HepG2 (cell line): ENCODE measurements around the gene NEDD4L. TPM values are rescaled to one million over a fixed set of nuclear protein-coding genes. Genes with fewer than 3 reads are reported as not detected.

ENCODE experiments used
- BRF2 ChIP-seq: sonication (generic); formaldehyde crosslinking; IDR thresholded peaks from 2 replicates; pipeline ENCODE4 v1.8.1; 2022; ENCODE audit warnings: mild to moderate bottlenecking, missing genetic modification reagents
- EP300 ChIP-seq, 3 experiments: sonication (generic) in 1 of 3; formaldehyde crosslinking in 1 of 3; IDR thresholded peaks; 2 replicates each; pipeline versions ENCODE4 v1.5.1 to v1.6.1; 2011 to 2020; ENCODE audit warnings: low read depth in 2 of 3, low read length in 2 of 3, borderline replicate concordance in 1 of 3, improper control_type of control experiment in 1 of 3, mild to moderate bottlenecking in 1 of 3, missing genetic modification reagents in 1 of 3, moderate library complexity in 1 of 3
- FOXO1 ChIP-seq: sonication (generic); formaldehyde crosslinking; IDR thresholded peaks from 2 replicates; pipeline ENCODE4 v1.4.0; 2020; ENCODE audit warnings: missing genetic modification reagents
- GLI4 ChIP-seq: sonication (generic); formaldehyde crosslinking; IDR thresholded peaks from 2 replicates; pipeline ENCODE4 v1.5.1; 2020; ENCODE audit warnings: missing genetic modification reagents, mild to moderate bottlenecking, moderate library complexity, borderline replicate concordance
- HMGXB3 ChIP-seq: sonication (generic); formaldehyde crosslinking; IDR thresholded peaks from 2 replicates; pipeline ENCODE4 v1.4.0; 2020; ENCODE audit warnings: missing genetic modification reagents, borderline replicate concordance
- JUN ChIP-seq: sonication (generic); formaldehyde crosslinking; IDR thresholded peaks from 2 replicates; pipeline ENCODE4 v1.4.0; 2020; ENCODE audit warnings: mild to moderate bottlenecking, missing genetic modification reagents
- KMT2A ChIP-seq: sonication (generic); formaldehyde crosslinking; IDR thresholded peaks from 2 replicates; pipeline ENCODE4 v1.4.0; 2020; ENCODE audit warnings: missing genetic modification reagents
- PATZ1 ChIP-seq: sonication (generic); formaldehyde crosslinking; IDR thresholded peaks from 2 replicates; pipeline ENCODE4 v1.4.0; 2020; ENCODE audit warnings: missing genetic modification reagents
- SAFB2 ChIP-seq: sonication (generic); formaldehyde crosslinking; IDR thresholded peaks from 2 replicates; pipeline ENCODE4 v1.5.1; 2020; ENCODE audit warnings: missing genetic modification reagents, low read depth, mild to moderate bottlenecking, borderline replicate concordance
- SOX13 ChIP-seq, 3 experiments: fragments of 450-650 bp in 1 of 3; sonication (generic) in 1 of 3; formaldehyde crosslinking in 1 of 3; IDR thresholded peaks in 2 of 3; conservative IDR thresholded peaks in 1 of 3; 2 replicates each; pipeline versions ENCODE4 v1.5.0 to v1.6.1; 2016 to 2020; ENCODE audit warnings: antibody characterized with exemption in 1 of 3, mild to moderate bottlenecking in 1 of 3, missing compliant biosample characterization in 1 of 3, missing genetic modification reagents in 1 of 3, moderate library complexity in 1 of 3
- TOPORS ChIP-seq: sonication (generic); formaldehyde crosslinking; IDR thresholded peaks from 2 replicates; pipeline ENCODE4 v1.8.0; 2023; ENCODE audit warnings: mild to moderate bottlenecking, missing genetic modification reagents
- ZFY ChIP-seq: sonication (generic); formaldehyde crosslinking; IDR thresholded peaks from 2 replicates; pipeline ENCODE4 v1.4.0; 2020; ENCODE audit warnings: missing genetic modification reagents
- ZNF441 ChIP-seq: sonication (generic); formaldehyde crosslinking; IDR thresholded peaks from 2 replicates; pipeline ENCODE4 v1.7.0; 2021; ENCODE audit warnings: missing genetic modification reagents, borderline replicate concordance
- ZNF574 ChIP-seq: sonication (generic); formaldehyde crosslinking; IDR thresholded peaks from 2 replicates; pipeline ENCODE4 v1.4.0; 2020; ENCODE audit warnings: missing genetic modification reagents
- ZNF605 ChIP-seq: sonication (generic); formaldehyde crosslinking; IDR thresholded peaks from 2 replicates; pipeline ENCODE4 v1.8.0; 2022; ENCODE audit warnings: mild to moderate bottlenecking, missing genetic modification reagents
- ZNF607 ChIP-seq: sonication (generic); formaldehyde crosslinking; IDR thresholded peaks from 2 replicates; pipeline ENCODE4 v1.5.1; 2020; ENCODE audit warnings: missing genetic modification reagents, mild to moderate bottlenecking, borderline replicate concordance
- polyA plus RNA-seq, 8 experiments: library from polyadenylated mRNA; depleted of rRNA in 3 of 8; stranded (reverse) in 7 of 8; unstranded in 1 of 8; fragments of >200 nt; fragmentation: Illumina TruSeq in 4 of 8; extraction: Trizol in 4 of 8; gene quantifications; 2 replicates each; pipeline versions ENCODE4 v1.2.1 to v1.2.3, GENCODE V29; 2011 to 2016; ENCODE audit warnings: low read depth in 4 of 8, missing spikeins in 1 of 8, mixed read lengths in 1 of 8; ENCODE audit not compliant: insufficient read depth in 1 of 8
- total RNA-seq, 5 experiments: library from RNA; depleted of rRNA; stranded (reverse); fragments of >200 nt; fragmentation: Illumina TruSeq; extraction: Trizol; gene quantifications; 2 replicates each; pipeline ENCODE4 v1.2.3, GENCODE V29; 2016; ENCODE audit warnings: low read depth in 1 of 5

The NEDD4L gene
- total and polyA plus RNA-seq, 2 of the 13 experiments (the other 11 are each of a cell fraction or from before 2014, with no cell fraction given), result 168 to 390 TPM

- peak; percentile 54; the same call in 1 of the 2 replicates for TF ChIP-seq HMGXB3 (CRISPR knock-in tag)
- TF ChIP-seq ZNF607 (CRISPR knock-in tag), result peak; percentile 40; the same call in 1 of the 2 replicates
- no peak for TF ChIP-seq SAFB2 (CRISPR knock-in tag)
- 0 out of 2 replicates have a peak, but pooled peaks have one; percentile 9 for TF ChIP-seq GLI4 (CRISPR knock-in tag)
- no peak for TF ChIP-seq SOX13 (IDR thresholded peaks at IDR 0.05)
- peak in 1 of 2 experiments; percentile 35; a peak in 1 of 4 replicates for TF ChIP-seq SOX13 (CRISPR knock-in tag; conservative IDR thresholded peaks at IDR 0.05 in 1 of 2, IDR thresholded peaks at IDR 0.05 in 1 of 2)
- no peak; the same call in 1 of the 2 replicates for TF ChIP-seq PATZ1 (CRISPR knock-in tag)
- TF ChIP-seq FOXO1 (CRISPR knock-in tag), result peak; percentile 34; the same call in 1 of the 2 replicates
- TF ChIP-seq BRF2, result no peak
- peak; percentile 14; the same call in 1 of the 2 replicates for TF ChIP-seq KMT2A (CRISPR knock-in tag)
- TF ChIP-seq ZFY, result peak; percentile 35
- TF ChIP-seq TOPORS (CRISPR knock-in tag), result peak; percentile 63; the same call in 1 of the 2 replicates
- peak in 1 of 2 experiments; percentile 43; a peak in 2 of 4 replicates for TF ChIP-seq EP300 (IDR thresholded peaks at IDR 0.05; ENCODE audit: low read depth in 2 of 2, low read length in 2 of 2)
- TF ChIP-seq EP300 (CRISPR knock-in tag; IDR thresholded peaks at IDR 0.05; ENCODE audit: borderline replicate concordance), result no peak
- 0 out of 2 replicates have a peak, but pooled peaks have one; percentile 10 for TF ChIP-seq ZNF605 (CRISPR knock-in tag)
- TF ChIP-seq ZNF574 (CRISPR knock-in tag), result peak; percentile 60; the same call in 1 of the 2 replicates
- no peak for TF ChIP-seq JUN (CRISPR knock-in tag)
- TF ChIP-seq ZNF441 (CRISPR knock-in tag), result peak; percentile 64; the same call in 1 of the 2 replicates
Measured at GRCh38 chr18:58398648-58399398, 354.8 kb downstream of the NEDD4L start (continued).
